Testis (tissue), 2 donors: Measurements from ENCODE around the gene GPR108.

Experiments
- POLR2A ChIP-seq: fragments of 450-650 bp; IDR thresholded peaks from one replicate; pipeline ENCODE4 v1.6.1; 2017; ENCODE audit warnings: antibody characterized with exemption, mild to moderate bottlenecking, moderate library complexity
- TF ChIP-seq, protein P1 (sequence below), 3 experiments: fragments of 450-650 bp in 2 of 3; fragments of 200-600 bp in 1 of 3; sonication (generic) in 1 of 3; IDR thresholded peaks; one replicate each; pipeline ENCODE4 v1.5.1; 2016 to 2019; ENCODE audit warnings: antibody characterized with exemption in 3 of 3, mild to moderate bottlenecking in 2 of 3, moderate library complexity in 1 of 3

DNA sequence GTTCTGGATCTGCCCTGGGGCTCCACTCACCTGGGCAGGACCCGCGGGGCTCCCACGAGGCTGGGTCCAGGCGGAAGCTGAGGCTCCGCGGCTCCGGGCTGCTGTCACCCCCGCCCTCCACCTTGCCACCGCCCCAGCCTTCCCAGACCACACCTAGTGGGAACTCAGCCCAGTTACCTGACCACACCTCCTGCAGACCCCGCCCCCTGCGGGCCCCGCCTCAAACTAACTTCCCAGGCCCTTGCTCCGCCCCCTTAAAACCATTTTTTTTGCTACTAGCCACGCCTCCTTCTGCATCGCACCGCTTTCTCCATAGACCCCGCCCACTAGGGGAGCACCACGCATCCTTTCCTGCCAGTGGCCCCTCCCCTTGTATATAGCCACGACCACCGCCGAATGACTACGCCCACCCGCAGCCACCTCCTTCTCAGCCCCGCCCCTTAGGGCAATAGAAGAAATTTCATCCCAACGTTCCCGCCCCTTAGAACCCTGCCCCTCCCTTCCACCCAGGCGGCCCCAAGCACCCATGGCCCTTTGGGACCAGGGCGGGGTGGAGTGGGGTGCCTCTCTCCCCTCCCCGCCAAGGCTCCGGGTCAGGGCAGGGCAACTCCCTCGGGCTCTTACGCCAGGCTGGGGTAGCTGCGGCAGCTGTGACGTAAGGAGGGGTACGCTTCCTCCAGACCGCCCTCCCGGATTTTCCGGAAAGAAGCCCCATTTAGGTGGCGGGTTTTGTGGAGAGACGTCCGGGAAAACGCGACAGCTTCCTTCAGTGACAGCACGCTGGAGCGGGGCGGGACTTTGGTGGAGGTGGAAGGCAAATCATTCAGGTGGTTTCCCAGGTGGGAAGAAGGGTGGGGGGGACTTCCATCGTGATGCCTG, 30.2 kb upstream of the GPR108 start, which contains the start of gene SH2D3A:
- TF ChIP-seq, protein P1, sequence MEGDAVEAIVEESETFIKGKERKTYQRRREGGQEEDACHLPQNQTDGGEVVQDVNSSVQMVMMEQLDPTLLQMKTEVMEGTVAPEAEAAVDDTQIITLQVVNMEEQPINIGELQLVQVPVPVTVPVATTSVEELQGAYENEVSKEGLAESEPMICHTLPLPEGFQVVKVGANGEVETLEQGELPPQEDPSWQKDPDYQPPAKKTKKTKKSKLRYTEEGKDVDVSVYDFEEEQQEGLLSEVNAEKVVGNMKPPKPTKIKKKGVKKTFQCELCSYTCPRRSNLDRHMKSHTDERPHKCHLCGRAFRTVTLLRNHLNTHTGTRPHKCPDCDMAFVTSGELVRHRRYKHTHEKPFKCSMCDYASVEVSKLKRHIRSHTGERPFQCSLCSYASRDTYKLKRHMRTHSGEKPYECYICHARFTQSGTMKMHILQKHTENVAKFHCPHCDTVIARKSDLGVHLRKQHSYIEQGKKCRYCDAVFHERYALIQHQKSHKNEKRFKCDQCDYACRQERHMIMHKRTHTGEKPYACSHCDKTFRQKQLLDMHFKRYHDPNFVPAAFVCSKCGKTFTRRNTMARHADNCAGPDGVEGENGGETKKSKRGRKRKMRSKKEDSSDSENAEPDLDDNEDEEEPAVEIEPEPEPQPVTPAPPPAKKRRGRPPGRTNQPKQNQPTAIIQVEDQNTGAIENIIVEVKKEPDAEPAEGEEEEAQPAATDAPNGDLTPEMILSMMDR (IDR thresholded peaks at IDR 0.05), result no peak
- no peak for TF ChIP-seq POLR2A
